Thoracic aorta (tissue), 2 donors: ENCODE data around the gene TNS4. TPM values are rescaled to one million over a fixed set of nuclear protein-coding genes. Genes with fewer than 3 reads are reported as not detected.
A peak's percentile ranks its signal among the peaks of the same experiment; 100 is the strongest.

Experiments
- ATAC-seq: fragments of 150-250 bp; one replicate; pipeline ENCODE4 v1.8.0; 2017; ENCODE audit warnings: low read depth; ENCODE audit not compliant: insufficient number of reproducible peaks, low FRiP score
- DNase-seq: peaks from one replicate; pipeline ENCODE4 v3.0.0-alpha.2; 2020; ENCODE audit warnings: low spot score
- H3K27ac ChIP-seq, 2 donors: fragments of 200-600 bp; sonication (generic); 1 replicate in 1 of 2; 2 replicates in 1 of 2; pipeline ENCODE4 v1.5.1; 2016; ENCODE audit warnings: mild to moderate bottlenecking in 2 of 2, moderate library complexity in 2 of 2
- H3K27me3 ChIP-seq: fragments of 200-600 bp; sonication (generic); replicated peaks from 2 replicates; pipeline ENCODE4 v1.6.0; 2016; ENCODE audit warnings: mild to moderate bottlenecking; ENCODE audit not compliant: insufficient read depth
- H3K36me3 ChIP-seq: fragments of 200-600 bp; sonication (generic); one replicate; pipeline ENCODE4 v1.5.1; 2016
- H3K4me1 ChIP-seq, 2 donors: fragments of 200-600 bp; sonication (generic); 1 replicate in 1 of 2; 2 replicates in 1 of 2; pipeline versions ENCODE4 v1.5.1 to v1.6.0; 2016; ENCODE audit warnings: low read depth in 2 of 2, mild to moderate bottlenecking in 1 of 2; ENCODE audit not compliant: control insufficient read depth in 1 of 2
- H3K4me3 ChIP-seq: fragments of 200-600 bp; sonication (generic); 2 replicates; pipeline ENCODE4 v1.5.1; 2016; ENCODE audit warnings: mild to moderate bottlenecking
- H3K9me3 ChIP-seq: fragments of 200-600 bp; sonication (generic); 2 replicates; pipeline ENCODE4 v1.5.1; 2016
- total RNA-seq, 2 donors: library from RNA; depleted of rRNA; stranded (reverse); fragments of >200 nt; gene quantifications; one replicate each; pipeline versions ENCODE4 v1.1.0 to v1.2.3, GENCODE V29; 2016
- TF ChIP-seq, protein P1 (sequence below): fragments of 200-600 bp; sonication (generic); IDR thresholded peaks from one replicate; pipeline ENCODE4 v1.5.1; 2019; ENCODE audit warnings: antibody characterized with exemption

The TNS4 gene
- total RNA-seq, 2 donors from 2014 or later, result 0.14 to 0.78 TPM

DNA sequence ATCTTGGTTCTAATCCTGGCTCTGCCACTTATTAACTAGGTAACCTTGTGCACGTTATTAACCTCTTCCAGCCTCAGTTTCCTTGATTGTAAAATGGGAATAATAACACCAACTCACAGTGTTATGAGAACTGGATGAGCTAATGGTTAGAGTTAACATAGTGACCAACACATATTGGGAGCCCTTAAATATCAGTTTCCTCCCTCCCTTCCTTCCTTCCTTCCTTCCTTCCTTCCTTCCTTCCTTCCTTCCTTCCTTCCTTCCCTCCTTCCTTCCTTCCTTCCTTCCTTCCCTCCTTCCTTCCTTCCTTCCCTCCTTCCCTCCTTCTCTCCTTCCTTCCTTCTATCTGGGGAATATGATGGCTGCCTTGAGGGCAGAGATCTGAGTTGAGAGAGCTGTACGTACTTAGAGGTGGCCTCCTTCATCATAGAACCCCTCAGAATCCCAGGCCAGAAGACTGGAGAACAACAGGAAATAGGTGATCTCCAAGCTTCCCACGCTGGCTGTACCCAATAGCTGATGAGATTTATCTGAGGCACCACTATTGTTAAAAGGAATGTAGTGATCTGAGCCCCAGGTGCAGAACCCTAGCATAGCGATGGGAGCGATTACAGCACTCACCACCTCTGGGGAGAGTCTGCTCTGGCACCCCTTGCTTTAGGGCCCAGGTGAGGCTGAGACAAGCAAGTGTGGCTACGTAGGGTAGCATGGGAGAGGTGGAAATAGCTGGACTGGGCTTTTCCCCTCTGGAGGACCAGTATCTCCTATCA lies 37.7 kb upstream of the TNS4 start:
- Histone ChIP-seq H3K4me1 (peaks cover 0 to 37% of the 10 kb centered on the region in 2 donors), H3K36me3 (no peaks in the 10 kb centered on the region), H3K27me3 (no peaks in the 10 kb centered on the region), H3K9me3 (no peaks in the 10 kb centered on the region), H3K27ac (peak overlapping the region in 1 of 2 donors; percentile 19), H3K4me3 (no peak overlapping the region)
- TF ChIP-seq, protein P1, sequence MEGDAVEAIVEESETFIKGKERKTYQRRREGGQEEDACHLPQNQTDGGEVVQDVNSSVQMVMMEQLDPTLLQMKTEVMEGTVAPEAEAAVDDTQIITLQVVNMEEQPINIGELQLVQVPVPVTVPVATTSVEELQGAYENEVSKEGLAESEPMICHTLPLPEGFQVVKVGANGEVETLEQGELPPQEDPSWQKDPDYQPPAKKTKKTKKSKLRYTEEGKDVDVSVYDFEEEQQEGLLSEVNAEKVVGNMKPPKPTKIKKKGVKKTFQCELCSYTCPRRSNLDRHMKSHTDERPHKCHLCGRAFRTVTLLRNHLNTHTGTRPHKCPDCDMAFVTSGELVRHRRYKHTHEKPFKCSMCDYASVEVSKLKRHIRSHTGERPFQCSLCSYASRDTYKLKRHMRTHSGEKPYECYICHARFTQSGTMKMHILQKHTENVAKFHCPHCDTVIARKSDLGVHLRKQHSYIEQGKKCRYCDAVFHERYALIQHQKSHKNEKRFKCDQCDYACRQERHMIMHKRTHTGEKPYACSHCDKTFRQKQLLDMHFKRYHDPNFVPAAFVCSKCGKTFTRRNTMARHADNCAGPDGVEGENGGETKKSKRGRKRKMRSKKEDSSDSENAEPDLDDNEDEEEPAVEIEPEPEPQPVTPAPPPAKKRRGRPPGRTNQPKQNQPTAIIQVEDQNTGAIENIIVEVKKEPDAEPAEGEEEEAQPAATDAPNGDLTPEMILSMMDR, result no peak
- ATAC-seq (no peak), DNase-seq (no peak)

DNA sequence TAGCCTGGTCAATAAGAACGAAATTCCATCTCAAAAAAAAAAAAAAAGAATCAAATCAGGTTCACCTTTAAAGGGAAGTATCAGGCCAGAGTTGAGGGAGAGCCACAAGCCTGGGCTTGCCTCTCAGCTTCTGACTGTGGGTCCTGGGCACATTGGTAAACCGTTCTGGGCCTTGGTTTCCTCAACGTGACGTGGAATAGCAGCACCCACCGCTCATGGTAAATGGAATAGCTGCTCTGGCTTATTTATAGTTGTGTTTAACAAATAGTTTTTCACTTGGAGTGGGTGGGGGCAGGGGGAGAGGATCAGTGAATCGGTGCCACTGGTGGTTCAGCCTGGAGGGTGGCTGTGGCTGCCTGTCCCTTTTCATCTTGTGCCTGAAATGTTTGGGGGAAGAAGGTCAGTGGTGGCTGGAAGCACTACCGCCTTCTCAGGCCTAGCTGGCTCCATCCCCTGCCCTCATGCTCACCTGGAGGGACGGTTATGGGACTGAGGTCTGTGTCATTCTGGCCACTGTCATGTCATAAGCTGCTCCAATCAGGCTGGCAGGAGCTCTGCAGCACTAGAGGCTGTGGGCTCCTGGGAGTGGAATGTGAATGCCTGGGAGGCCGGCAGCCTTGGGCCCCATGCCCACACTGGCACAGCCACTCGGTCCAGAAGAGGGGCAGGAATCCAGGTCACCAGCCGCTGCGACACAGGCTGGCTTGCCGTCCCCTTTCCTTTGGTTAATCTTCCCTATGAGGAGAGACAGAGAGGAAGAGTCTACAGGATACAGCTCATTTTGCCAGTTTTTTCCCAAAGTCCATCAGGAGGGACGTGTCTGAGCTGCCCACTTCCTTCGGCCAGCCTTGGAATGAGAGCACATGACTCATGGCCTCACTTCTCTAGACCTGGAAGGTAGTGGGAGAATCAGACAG lies 36.9 kb upstream of the TNS4 start:
- ATAC-seq (no peak), DNase-seq (no peak)
- H3K4me3 ChIP-seq, result no peak overlapping the region
- no peaks in the 10 kb centered on the region for H3K9me3 ChIP-seq
- H3K4me1 ChIP-seq, result peaks cover 0 to 37% of the 10 kb centered on the region in 2 donors
- H3K27me3 ChIP-seq, result no peaks in the 10 kb centered on the region
- H3K36me3 ChIP-seq, result no peaks in the 10 kb centered on the region
- peak overlapping the region; percentile 18 to 19 for H3K27ac ChIP-seq
- TF ChIP-seq, protein P1, result no peak

DNA sequence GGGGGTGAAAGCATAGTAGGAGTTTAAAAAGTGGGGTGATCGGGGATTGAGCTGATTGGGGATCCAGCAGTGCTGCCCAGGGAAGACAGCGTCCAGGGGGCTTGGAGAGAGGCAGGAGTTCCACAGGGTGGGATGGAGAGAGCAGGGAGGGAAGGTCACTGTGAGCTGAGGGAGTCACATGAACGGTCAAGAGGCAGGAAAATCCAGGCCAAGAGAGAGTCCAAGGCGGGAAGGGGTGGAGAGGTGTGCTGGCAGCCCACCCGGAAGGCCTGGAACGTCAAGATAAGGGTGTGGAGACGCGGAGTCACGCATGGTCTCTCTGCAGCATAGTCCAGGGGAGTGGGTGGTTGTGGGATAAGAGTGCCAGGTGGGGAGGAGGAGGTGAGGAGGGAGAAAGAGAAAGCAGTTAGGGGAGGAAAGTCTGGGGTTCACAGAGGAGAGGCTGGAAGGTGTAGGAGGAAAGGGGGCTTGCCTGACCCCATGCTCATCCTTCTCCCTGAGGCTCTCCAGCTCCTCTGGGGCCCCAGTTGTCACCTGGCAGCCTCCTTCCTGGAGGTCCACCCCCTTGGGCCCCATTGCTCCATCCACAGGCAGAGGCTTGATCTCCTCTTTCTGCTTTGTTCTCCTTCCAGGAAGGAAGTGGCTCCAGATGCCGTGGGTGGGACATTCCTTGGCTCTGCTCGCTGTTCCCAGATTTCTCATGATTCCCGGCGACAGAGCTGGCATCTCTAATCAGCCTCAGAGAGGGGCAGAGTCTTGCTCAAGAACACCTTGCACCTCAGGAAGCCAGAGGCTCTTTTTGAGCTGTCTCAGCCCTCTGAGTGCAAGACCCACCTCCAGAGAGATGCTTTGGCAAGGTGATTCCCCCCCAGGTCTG lies 35.1 kb upstream of the TNS4 start:
- H3K27me3 ChIP-seq, result no peaks in the 10 kb centered on the region
- H3K4me1 ChIP-seq, result peaks cover 0 to 41% of the 10 kb centered on the region in 2 donors
- no peaks in the 10 kb centered on the region for H3K9me3 ChIP-seq
- TF ChIP-seq, protein P1, result no peak
- no peak for DNase-seq
- no peaks in the 10 kb centered on the region for H3K36me3 ChIP-seq
- H3K4me3 ChIP-seq, result no peak overlapping the region
- H3K27ac ChIP-seq, result peak overlapping the region; percentile 17 to 29
- ATAC-seq, result no peak

DNA sequence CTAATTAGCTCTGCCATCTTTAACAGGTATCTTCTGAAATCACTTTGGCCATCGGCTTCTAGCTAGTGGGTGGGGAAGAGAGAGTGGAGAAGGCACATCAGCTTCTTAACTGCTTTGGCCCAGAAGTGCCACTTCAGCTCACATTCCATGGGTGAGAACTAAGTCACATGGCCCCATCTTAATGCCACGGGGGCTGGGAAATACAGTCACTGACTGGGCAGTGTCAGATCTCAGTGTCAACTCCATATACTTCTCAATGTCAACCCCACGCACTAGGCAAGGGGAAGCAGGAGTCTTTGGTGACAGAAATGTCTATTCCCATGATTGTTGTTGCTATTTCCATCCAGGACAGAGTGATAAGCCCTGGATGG lies 34.5 kb upstream of the TNS4 start:
- Histone ChIP-seq H3K27ac (peak overlapping the region; percentile 17 to 29), H3K4me3 (no peak overlapping the region), H3K27me3 (no peaks in the 10 kb centered on the region), H3K36me3 (no peaks in the 10 kb centered on the region), H3K4me1 (peaks cover 0 to 41% of the 10 kb centered on the region in 2 donors), H3K9me3 (no peaks in the 10 kb centered on the region)
- TF ChIP-seq, protein P1, result no peak
- no peak for DNase-seq
- no peak for ATAC-seq
